Activated B cell treated with CpG ODN at 0.5 μM for 24 hours (primary cell): Measurements from ENCODE around the gene PKP3. TPM values are rescaled to one million over a fixed set of nuclear protein-coding genes. Genes with fewer than 3 reads are reported as not detected.
"Not testable (repeated sequence)": the region's sequence is repeated elsewhere in the genome, so short reads cannot be mapped to it uniquely, and the experiment has no call there.

ENCODE experiments used
- ATAC-seq: fragments of 200-7000 bp; cut with Tn5 transposase; one replicate; pipeline ENCODE4 v1.10.0; 2021; ENCODE audit warnings: low read depth, mild to moderate bottlenecking, moderate library complexity
- CTCF ChIA-PET: fragments of 350-600 bp; sonication (Branson Sonifier 250); formaldehyde crosslinking; loops from one replicate; lab custom pipeline; 2021; ENCODE audit warnings: antibody characterized with exemption; lab: Charles Lee
- POLR2A ChIA-PET: fragments of 350-600 bp; sonication (Branson Sonifier 250); formaldehyde crosslinking; loops from one replicate; lab custom pipeline; 2021; ENCODE audit warnings: antibody characterized with exemption; lab: Charles Lee
- DNase-seq: peaks from one replicate; pipeline ENCODE4 v3.0.0; 2022
- H3K27ac Mint-ChIP-seq: one replicate; pipeline ENCODE4 v1.8.0; 2020; ENCODE audit warnings: mixed read lengths
- H3K27me3 Mint-ChIP-seq: one replicate; pipeline ENCODE4 v1.8.0; 2021; ENCODE audit warnings: mixed read lengths
- H3K36me3 Mint-ChIP-seq: one replicate; pipeline ENCODE4 v1.8.0; 2021; ENCODE audit warnings: low read depth, mixed read lengths
- H3K4me1 Mint-ChIP-seq: one replicate; pipeline ENCODE4 v1.8.0; 2021; ENCODE audit warnings: mixed read lengths
- H3K4me3 Mint-ChIP-seq: one replicate; pipeline ENCODE4 v1.8.0; 2020; ENCODE audit warnings: mild to moderate bottlenecking, mixed read lengths
- H3K9me3 Mint-ChIP-seq: one replicate; pipeline ENCODE4 v1.8.0; 2020; ENCODE audit warnings: mixed read lengths
- intact Hi-C: fragments of 100-400 bp; cut with micrococcal nuclease; formaldehyde crosslinking; loops from one replicate; pipeline ENCODE4 v1.15.1; 2024
- total RNA-seq: library from RNA; stranded (reverse); gene quantifications from 2 replicates; pipeline ENCODE4 v1.2.3, GENCODE V29; 2022
- TF ChIP-seq, protein P1 (sequence below): fragments of 200-600 bp; IDR thresholded peaks from one replicate; pipeline ENCODE4 v1.8.0; 2022; ENCODE audit warnings: antibody characterized with exemption, mild to moderate bottlenecking

PKP3 gene
- total RNA-seq, 1 donor from 2014 or later = 0.18 TPM

DNA sequence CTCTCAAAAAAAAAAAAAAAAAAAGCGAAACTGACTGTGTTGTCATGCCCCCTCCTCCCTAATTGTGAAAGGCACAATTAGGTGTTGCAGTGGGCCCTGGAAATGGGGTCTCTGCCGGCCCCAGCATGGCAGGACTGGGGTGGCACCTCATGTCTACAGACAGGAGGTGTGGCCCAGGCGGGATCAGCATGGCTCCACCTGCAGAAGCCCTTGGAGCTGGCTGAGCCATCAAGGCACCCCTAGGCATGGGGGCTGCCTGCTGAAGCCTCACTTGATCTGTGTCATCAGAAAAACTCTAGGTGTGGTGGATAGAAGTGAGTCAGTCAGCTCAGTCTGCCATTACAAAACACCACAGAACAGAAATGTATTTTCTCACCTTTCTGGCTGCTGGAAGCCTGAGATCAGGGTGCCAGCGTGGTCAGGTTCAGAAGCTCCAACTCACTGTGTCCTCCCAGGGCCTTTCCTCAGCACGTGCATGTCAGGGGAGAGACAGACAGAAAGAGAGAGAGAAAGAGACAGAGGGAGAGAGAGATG lies 34.8 kb upstream of the PKP3 start:
- intact Hi-C loops = no loop called here
- H3K9me3 Mint-ChIP-seq = no peaks in the 10 kb centered on the region
- peaks cover 12% of the 10 kb centered on the region for H3K4me1 Mint-ChIP-seq
- H3K27ac Mint-ChIP-seq = no peak overlapping the region
- ChIA-PET CTCF (interaction anchor here (0.6 kb wide), 1 partner anchor 108 kb away, joined by 3 read pairs; no protein-coding TSS in a partner anchor), POLR2A (interaction anchor here (0.5 kb wide), 1 partner anchor 66 kb away, joined by 5 read pairs; no protein-coding TSS in a partner anchor)
- ATAC-seq = no peak
- TF ChIP-seq, protein P1, sequence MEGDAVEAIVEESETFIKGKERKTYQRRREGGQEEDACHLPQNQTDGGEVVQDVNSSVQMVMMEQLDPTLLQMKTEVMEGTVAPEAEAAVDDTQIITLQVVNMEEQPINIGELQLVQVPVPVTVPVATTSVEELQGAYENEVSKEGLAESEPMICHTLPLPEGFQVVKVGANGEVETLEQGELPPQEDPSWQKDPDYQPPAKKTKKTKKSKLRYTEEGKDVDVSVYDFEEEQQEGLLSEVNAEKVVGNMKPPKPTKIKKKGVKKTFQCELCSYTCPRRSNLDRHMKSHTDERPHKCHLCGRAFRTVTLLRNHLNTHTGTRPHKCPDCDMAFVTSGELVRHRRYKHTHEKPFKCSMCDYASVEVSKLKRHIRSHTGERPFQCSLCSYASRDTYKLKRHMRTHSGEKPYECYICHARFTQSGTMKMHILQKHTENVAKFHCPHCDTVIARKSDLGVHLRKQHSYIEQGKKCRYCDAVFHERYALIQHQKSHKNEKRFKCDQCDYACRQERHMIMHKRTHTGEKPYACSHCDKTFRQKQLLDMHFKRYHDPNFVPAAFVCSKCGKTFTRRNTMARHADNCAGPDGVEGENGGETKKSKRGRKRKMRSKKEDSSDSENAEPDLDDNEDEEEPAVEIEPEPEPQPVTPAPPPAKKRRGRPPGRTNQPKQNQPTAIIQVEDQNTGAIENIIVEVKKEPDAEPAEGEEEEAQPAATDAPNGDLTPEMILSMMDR = no peak
- H3K36me3 Mint-ChIP-seq = no peaks in the 10 kb centered on the region
- H3K27me3 Mint-ChIP-seq = no peaks in the 10 kb centered on the region
- no peak overlapping the region for H3K4me3 Mint-ChIP-seq
- DNase-seq = no peak

DNA sequence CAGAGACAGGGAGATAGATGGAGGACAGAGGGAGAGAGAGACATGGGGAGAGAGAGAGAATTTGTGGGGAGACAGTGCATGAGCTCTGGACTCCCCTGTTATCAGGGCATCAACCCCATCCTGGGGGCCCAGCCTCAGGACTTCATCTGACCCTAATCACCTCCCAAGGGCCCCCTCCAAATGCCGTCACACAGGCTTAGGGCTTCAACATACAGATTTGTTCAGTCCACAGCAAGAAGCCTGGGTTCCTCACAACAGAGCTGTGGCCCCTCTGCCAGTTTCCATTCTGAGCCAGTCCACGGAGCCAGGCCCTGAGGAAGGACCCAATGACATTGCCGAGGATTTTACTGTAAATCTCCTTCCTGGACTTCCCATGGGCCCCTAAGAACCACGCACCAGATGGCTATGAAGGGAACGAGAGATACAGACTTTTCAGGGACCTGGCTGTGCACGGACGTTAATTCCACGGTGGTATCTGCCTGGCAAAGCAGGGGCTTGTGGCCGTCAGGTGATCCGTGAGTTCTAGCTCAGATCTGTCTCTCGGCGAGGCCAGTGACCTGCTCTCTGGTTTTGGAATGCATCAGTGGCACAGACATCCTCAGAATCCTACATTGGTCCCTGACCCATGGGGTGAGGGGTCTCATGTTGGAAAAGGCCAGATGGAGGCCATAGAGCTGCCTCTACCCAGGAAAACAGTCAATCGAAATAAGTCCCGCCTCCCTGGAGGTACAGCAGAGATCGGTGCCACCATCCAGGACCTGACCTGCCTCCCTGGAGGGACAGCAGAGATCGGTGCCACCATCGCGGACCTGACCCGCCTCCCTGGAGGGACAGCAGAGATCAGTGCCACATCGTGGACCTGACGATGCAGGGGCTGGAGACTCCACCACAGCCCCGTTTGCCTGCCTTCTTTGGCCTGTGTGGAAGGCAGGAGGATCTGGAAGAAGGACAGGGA lies 33.4 kb upstream of the PKP3 start:
- peaks cover 5% of the 10 kb centered on the region for H3K27me3 Mint-ChIP-seq
- CTCF ChIA-PET = interaction anchor here (1.1 kb wide), 1 partner anchor 110 kb away, joined by 5 read pairs; no protein-coding TSS in a partner anchor
- intact Hi-C loops = no loop called here
- TF ChIP-seq, protein P1 = no peak
- ATAC-seq (no peak), DNase-seq (no peak)
- peaks cover under 1% of the 10 kb centered on the region for H3K4me1 Mint-ChIP-seq
- H3K36me3 Mint-ChIP-seq = no peaks in the 10 kb centered on the region
- POLR2A ChIA-PET = interaction anchor here (0.5 kb wide), 1 partner anchor 44 kb away, joined by 3 read pairs; no protein-coding TSS in a partner anchor
- no peaks in the 10 kb centered on the region for H3K9me3 Mint-ChIP-seq
- no peak overlapping the region for H3K4me3 Mint-ChIP-seq
- H3K27ac Mint-ChIP-seq = no peak overlapping the region

DNA sequence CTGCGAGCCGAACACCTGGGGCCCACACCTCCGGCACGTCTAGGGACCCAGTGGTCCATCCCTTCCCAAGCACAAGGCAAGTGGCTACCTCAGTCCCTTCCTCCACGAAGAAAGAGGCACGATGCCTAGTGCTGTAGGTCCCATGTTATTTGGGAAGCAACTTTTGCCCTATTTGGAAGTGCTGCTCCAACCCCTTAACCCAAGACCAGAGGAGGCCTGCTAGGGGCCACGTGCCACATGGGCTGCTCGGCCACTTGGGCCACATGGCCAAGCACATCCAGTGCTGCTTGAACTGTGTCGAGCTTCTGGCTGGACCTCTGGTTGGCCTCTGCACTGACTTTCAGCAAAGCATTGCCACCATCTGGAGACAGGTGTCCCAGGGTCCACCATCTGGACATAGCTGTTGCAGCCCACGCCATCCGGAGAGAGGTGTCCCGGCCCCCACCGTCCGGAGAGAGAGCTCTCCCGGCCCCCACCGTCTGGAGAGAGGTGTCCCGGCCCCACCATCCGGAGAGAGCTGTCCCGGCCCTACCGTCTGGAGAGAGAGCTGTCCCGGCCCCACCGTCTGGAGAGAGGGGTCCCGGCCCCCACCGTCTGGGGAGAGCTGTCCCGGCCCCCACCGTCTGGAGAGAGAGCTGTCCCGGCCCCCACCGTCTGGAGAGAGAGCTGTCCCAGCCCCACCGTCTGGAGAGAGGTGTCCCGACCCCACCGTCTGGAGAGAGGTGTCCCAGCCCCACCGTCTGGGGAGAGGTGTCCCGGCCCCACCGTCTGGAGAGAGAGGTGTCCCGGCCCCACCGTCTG lies 31.2 kb upstream of the PKP3 start:
- no peak for ATAC-seq
- intact Hi-C loops = no loop called here
- POLR2A ChIA-PET = interaction anchor here (0.6 to 1.2 kb wide), 2 partner anchors 44 to 86 kb away, joined by 3 to 6 read pairs; no protein-coding TSS in a partner anchor
- Mint-ChIP-seq H3K4me1 (peaks cover under 1% of the 10 kb centered on the region), H3K4me3 (no peak overlapping the region), H3K9me3 (no peaks in the 10 kb centered on the region), H3K27ac (no peak overlapping the region), H3K27me3 (peaks cover 16% of the 10 kb centered on the region), H3K36me3 (no peaks in the 10 kb centered on the region)
- TF ChIP-seq, protein P1 = no peak
- no peak for DNase-seq
- CTCF ChIA-PET = interaction anchor here (1.3 to 1.5 kb wide), 2 partner anchors 112 to 166 kb away, joined by 3 to 5 read pairs; a partner anchor contains a TSS

DNA sequence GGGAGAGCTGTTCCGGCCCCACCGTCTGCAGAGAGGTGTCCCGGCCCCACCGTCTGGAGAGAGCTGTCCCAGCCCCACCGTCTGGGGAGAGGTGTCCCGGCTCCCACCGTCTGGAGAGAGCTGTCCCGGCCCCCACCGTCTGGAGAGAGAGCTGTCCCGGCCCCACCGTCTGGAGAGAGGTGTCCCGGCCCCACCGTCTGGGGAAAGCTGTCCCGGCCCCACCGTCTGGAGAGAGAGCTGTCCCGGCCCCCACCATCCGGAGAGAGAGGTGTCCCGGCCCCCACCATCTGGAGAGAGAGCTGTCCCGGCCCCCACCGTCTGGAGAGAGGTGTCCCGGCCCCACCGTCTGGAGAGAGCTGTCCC lies 30.6 kb upstream of the PKP3 start:
- H3K4me1 Mint-ChIP-seq, H3K9me3 Mint-ChIP-seq, ATAC-seq, DNase-seq, H3K4me3 Mint-ChIP-seq, H3K27ac Mint-ChIP-seq, intact Hi-C loops, H3K36me3 Mint-ChIP-seq: not testable (repeated sequence)
- ChIA-PET POLR2A (interaction anchor here (0.6 to 1.2 kb wide), 2 partner anchors 43 to 86 kb away, joined by 3 to 6 read pairs; no protein-coding TSS in a partner anchor), CTCF (interaction anchor here (1.3 to 1.5 kb wide), 2 partner anchors 113 to 167 kb away, joined by 3 to 5 read pairs; a partner anchor contains a TSS)
- H3K27me3 Mint-ChIP-seq = peaks cover 20% of the 10 kb centered on the region
